Central memory CD8-positive, alpha-beta T cell (primary cell): ENCODE data around the gene KLHL40.

Experiments used
- ATAC-seq: fragments of 150-1000 bp; cut with Tn5 transposase; replicated peaks from 2 replicates; pipeline ENCODE4 v1.10.0; 2022; ENCODE audit warnings: mild to moderate bottlenecking, moderate FRiP score, moderate number of reproducible peaks; ENCODE audit not compliant: poor library complexity, severe bottlenecking; ENCODE audit errors: extremely low read depth
- DNase-seq, 2 donors: peaks; one replicate each; pipeline ENCODE4 v3.0.0; 2021; ENCODE audit warnings: low spot score in 2 of 2
- H3K27ac Mint-ChIP-seq: one replicate; pipeline ENCODE4 v1.8.0; 2022; ENCODE audit warnings: low read depth, mild to moderate bottlenecking, moderate library complexity, mixed read lengths
- H3K27me3 Mint-ChIP-seq: one replicate; pipeline ENCODE4 v1.8.0; 2022; ENCODE audit warnings: mixed read lengths
- H3K36me3 Mint-ChIP-seq: one replicate; pipeline ENCODE4 v1.8.0; 2022; ENCODE audit warnings: mild to moderate bottlenecking, moderate library complexity, mixed read lengths; ENCODE audit not compliant: insufficient read depth
- H3K4me1 Mint-ChIP-seq: one replicate; pipeline ENCODE4 v1.8.0; 2022; ENCODE audit warnings: mixed read lengths
- H3K4me3 Mint-ChIP-seq: one replicate; pipeline ENCODE4 v1.8.0; 2022; ENCODE audit warnings: mild to moderate bottlenecking, moderate library complexity, mixed read lengths
- H3K9me3 Mint-ChIP-seq: one replicate; pipeline ENCODE4 v1.8.0; 2022; ENCODE audit warnings: mixed read lengths

Gene KLHL40

GRCh38 chr3:42690766-42691680 lies 5.7 kb downstream of the KLHL40 start:
- H3K4me3 Mint-ChIP-seq: no peak overlapping the region
- no peak overlapping the region for H3K27ac Mint-ChIP-seq
- no peaks in the 10 kb centered on the region for H3K36me3 Mint-ChIP-seq
- H3K27me3 Mint-ChIP-seq: peaks cover 12% of the 10 kb centered on the region
- H3K4me1 Mint-ChIP-seq: no peaks in the 10 kb centered on the region
- H3K9me3 Mint-ChIP-seq: no peaks in the 10 kb centered on the region
- ATAC-seq (no peak), DNase-seq (no peak)

GRCh38 chr3:42691816-42692666 lies 6.7 kb downstream of the KLHL40 start:
- DNase-seq (no peak), ATAC-seq (no peak)
- peaks cover 2% of the 10 kb centered on the region for H3K27me3 Mint-ChIP-seq
- no peaks in the 10 kb centered on the region for H3K9me3 Mint-ChIP-seq
- no peak overlapping the region for H3K4me3 Mint-ChIP-seq
- H3K27ac Mint-ChIP-seq: no peak overlapping the region
- H3K36me3 Mint-ChIP-seq: no peaks in the 10 kb centered on the region
- no peaks in the 10 kb centered on the region for H3K4me1 Mint-ChIP-seq

- no peak overlapping the region for H3K4me3 Mint-ChIP-seq
- no peak for DNase-seq
- no peaks in the 10 kb centered on the region for H3K27me3 Mint-ChIP-seq
- H3K4me1 Mint-ChIP-seq: no peaks in the 10 kb centered on the region
- H3K27ac Mint-ChIP-seq: no peak overlapping the region
- ATAC-seq: no peak
- H3K36me3 Mint-ChIP-seq: no peaks in the 10 kb centered on the region
- H3K9me3 Mint-ChIP-seq: no peaks in the 10 kb centered on the region
These were observed 7.6 kb downstream of the KLHL40 start for GRCh38 chr3:42692667-42693529.

- no peaks in the 10 kb centered on the region for H3K36me3 Mint-ChIP-seq
- no peak for DNase-seq
- no peaks in the 10 kb centered on the region for H3K9me3 Mint-ChIP-seq
- no peak overlapping the region for H3K27ac Mint-ChIP-seq
- H3K4me1 Mint-ChIP-seq: no peaks in the 10 kb centered on the region
- H3K4me3 Mint-ChIP-seq: no peak overlapping the region
- ATAC-seq: no peak
- no peaks in the 10 kb centered on the region for H3K27me3 Mint-ChIP-seq
These were observed 8.2 kb downstream of the KLHL40 start for GRCh38 chr3:42693530-42693930.

GRCh38 chr3:42694366-42694765 lies 9.0 kb downstream of the KLHL40 start:
- no peak for ATAC-seq
- no peak for DNase-seq
- no peaks in the 10 kb centered on the region for H3K36me3 Mint-ChIP-seq
- H3K27me3 Mint-ChIP-seq: no peaks in the 10 kb centered on the region
- no peaks in the 10 kb centered on the region for H3K4me1 Mint-ChIP-seq
- H3K4me3 Mint-ChIP-seq: no peak overlapping the region
- H3K27ac Mint-ChIP-seq: no peak overlapping the region
- H3K9me3 Mint-ChIP-seq: no peaks in the 10 kb centered on the region

GRCh38 chr3:42696356-42697288 lies 11.3 kb downstream of the KLHL40 start:
- Mint-ChIP-seq H3K27me3 (peaks cover 7% of the 10 kb centered on the region), H3K4me3 (no peak overlapping the region), H3K4me1 (no peaks in the 10 kb centered on the region), H3K27ac (no peak overlapping the region), H3K9me3 (no peaks in the 10 kb centered on the region), H3K36me3 (peaks cover 2% of the 10 kb centered on the region)
- ATAC-seq (no peak), DNase-seq (no peak)

- no peak overlapping the region for H3K27ac Mint-ChIP-seq
- DNase-seq (no peak), ATAC-seq (no peak)
- peaks cover 2% of the 10 kb centered on the region for H3K36me3 Mint-ChIP-seq
- no peaks in the 10 kb centered on the region for H3K4me1 Mint-ChIP-seq
- peaks cover 7% of the 10 kb centered on the region for H3K27me3 Mint-ChIP-seq
- H3K9me3 Mint-ChIP-seq: no peaks in the 10 kb centered on the region
- H3K4me3 Mint-ChIP-seq: no peak overlapping the region
These were observed 12.1 kb downstream of the KLHL40 start for GRCh38 chr3:42697289-42698051.

GRCh38 chr3:42698216-42698910 lies 13.0 kb downstream of the KLHL40 start:
- no peaks in the 10 kb centered on the region for H3K9me3 Mint-ChIP-seq
- ATAC-seq (no peak), DNase-seq (no peak)
- no peak overlapping the region for H3K4me3 Mint-ChIP-seq
- no peak overlapping the region for H3K27ac Mint-ChIP-seq
- H3K27me3 Mint-ChIP-seq: peaks cover 13% of the 10 kb centered on the region
- H3K4me1 Mint-ChIP-seq: no peaks in the 10 kb centered on the region
- peaks cover 2% of the 10 kb centered on the region for H3K36me3 Mint-ChIP-seq

GRCh38 chr3:42698911-42699230 lies 13.5 kb downstream of the KLHL40 start:
- Mint-ChIP-seq H3K36me3 (peaks cover 2% of the 10 kb centered on the region), H3K27ac (no peak overlapping the region), H3K4me3 (no peak overlapping the region), H3K27me3 (peaks cover 18% of the 10 kb centered on the region), H3K4me1 (no peaks in the 10 kb centered on the region), H3K9me3 (no peaks in the 10 kb centered on the region)
- DNase-seq: no peak
- ATAC-seq: no peak

GRCh38 chr3:42699511-42699971 lies 14.2 kb downstream of the KLHL40 start:
- Mint-ChIP-seq H3K4me3 (no peak overlapping the region), H3K4me1 (no peaks in the 10 kb centered on the region), H3K27me3 (peaks cover 20% of the 10 kb centered on the region), H3K9me3 (no peaks in the 10 kb centered on the region), H3K36me3 (peaks cover 2% of the 10 kb centered on the region), H3K27ac (no peak overlapping the region)
- no peak for DNase-seq
- ATAC-seq: no peak
